Hepatocyte (in vitro differentiated cells): ENCODE results near the gene PARD3B.

ENCODE experiments used
- EZH2 ChIP-seq: fragments of 200-600 bp; sonication (generic); IDR thresholded peaks from 2 replicates; pipeline ENCODE4 v1.6.1; 2016; ENCODE audit warnings: antibody characterized with exemption, mild to moderate bottlenecking, borderline replicate concordance
- TF ChIP-seq, protein P1 (sequence below): fragments of 200-600 bp; sonication (generic); IDR thresholded peaks from 2 replicates; pipeline ENCODE4 v1.5.1; 2016; ENCODE audit warnings: antibody characterized with exemption, mild to moderate bottlenecking; ENCODE audit not compliant: poor library complexity

DNA sequence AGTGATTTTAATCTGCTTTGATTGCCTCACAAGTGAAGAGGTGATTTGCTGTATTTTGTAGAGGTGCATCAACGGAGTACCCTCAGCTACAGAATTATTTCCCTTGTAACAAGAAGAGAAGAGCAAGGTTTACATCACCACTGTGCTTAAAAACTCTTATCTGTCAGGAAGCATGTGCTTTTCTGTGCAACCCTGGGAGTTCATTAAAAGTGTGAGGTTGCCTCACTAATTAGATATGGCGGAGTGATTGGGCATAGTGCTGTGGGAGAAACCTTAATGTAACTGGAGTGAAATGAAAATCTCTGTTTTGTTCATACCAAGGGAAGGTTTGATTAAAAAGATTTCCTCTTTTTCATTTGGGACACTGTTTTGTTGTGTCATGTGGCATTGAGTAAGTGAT, 544.7 kb downstream of the PARD3B start:
- TF ChIP-seq, protein P1, sequence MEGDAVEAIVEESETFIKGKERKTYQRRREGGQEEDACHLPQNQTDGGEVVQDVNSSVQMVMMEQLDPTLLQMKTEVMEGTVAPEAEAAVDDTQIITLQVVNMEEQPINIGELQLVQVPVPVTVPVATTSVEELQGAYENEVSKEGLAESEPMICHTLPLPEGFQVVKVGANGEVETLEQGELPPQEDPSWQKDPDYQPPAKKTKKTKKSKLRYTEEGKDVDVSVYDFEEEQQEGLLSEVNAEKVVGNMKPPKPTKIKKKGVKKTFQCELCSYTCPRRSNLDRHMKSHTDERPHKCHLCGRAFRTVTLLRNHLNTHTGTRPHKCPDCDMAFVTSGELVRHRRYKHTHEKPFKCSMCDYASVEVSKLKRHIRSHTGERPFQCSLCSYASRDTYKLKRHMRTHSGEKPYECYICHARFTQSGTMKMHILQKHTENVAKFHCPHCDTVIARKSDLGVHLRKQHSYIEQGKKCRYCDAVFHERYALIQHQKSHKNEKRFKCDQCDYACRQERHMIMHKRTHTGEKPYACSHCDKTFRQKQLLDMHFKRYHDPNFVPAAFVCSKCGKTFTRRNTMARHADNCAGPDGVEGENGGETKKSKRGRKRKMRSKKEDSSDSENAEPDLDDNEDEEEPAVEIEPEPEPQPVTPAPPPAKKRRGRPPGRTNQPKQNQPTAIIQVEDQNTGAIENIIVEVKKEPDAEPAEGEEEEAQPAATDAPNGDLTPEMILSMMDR: no peak
- TF ChIP-seq EZH2: no peak
